ENCODE results near the gene CEP112. TPM values are rescaled to one million over a fixed set of nuclear protein-coding genes. Genes with fewer than 3 reads are reported as not detected.
A peak's percentile ranks its signal among the peaks of the same experiment; 100 is the strongest.

The CEP112 gene
- total and polyA plus RNA-seq, 7 experiments from 2014 or later = 0.08 to 2.5 (median 0.66) TPM; not detected in 1

DNA sequence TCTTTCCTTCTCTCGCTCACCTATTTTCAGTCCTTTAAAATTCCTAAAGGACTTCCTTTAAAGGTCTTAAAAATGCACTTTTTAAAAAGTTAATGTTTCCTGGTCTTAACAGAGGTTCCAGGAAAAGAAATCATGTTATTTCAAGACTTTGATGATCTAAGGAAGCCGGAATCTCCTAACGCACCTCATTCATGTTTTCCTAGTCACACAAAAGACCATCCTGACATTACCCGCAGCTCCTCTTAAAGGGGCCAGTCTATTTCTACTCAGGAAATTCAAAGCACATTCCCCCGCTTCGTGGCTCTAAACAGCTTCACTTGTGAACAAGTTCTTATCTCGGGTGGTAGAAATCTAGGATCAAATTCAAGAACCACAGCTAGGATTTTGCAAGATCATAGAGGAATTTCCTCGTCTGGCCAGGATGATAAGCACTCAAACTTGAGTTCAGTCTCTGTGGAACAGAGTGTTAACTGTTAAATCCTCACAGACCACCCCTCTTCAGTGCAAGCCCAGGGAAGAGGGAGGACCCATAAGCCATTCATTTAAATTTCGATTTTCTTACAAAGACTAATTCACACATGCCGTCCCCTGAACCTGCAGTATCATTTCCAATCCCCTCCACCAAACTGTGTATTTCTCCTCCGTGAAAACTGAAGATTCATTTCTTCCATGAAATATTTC is 493.4 kb downstream of the CEP112 start:
- no peaks in the 10 kb centered on the region for H3K27me3 ChIP-seq (ENCODE audit: control insufficient read depth in 2 of 2, insufficient read depth in 2 of 2, low read length in 2 of 2)
- no peak overlapping the region for H3K27ac ChIP-seq (ENCODE audit: low read depth, low read length)
- H3K4me3 ChIP-seq (ENCODE audit: low read length) = no peak overlapping the region
- Mint-ChIP-seq H3K4me1 (no peaks in the 10 kb centered on the region), H3K27me3 (peaks cover 0 to 7% (median 3%) of the 10 kb centered on the region in 5 donors), H3K4me3 (no peak overlapping the region), H3K27ac (no peak overlapping the region), H3K9me3 (peaks cover 0 to 6% (median 0%) of the 10 kb centered on the region in 11 donors), H3K36me3 (peaks cover 0 to 3% (median 0%) of the 10 kb centered on the region in 5 donors)
- ChIA-PET POLR2A (no interaction called here), CTCF (no interaction called here)
- no peaks in the 10 kb centered on the region for H3K4me1 ChIP-seq (ENCODE audit: control insufficient read depth in 2 of 2, insufficient read depth in 2 of 2, low read length in 2 of 2)
- intact Hi-C loops (cut with micrococcal nuclease) = no loop called here
- DNase-seq (no peak), ATAC-seq (no peak)
- no peaks in the 10 kb centered on the region for H3K9me3 ChIP-seq (ENCODE audit: control insufficient read depth in 2 of 3, low read length in 3 of 3)
- H3K36me3 ChIP-seq (ENCODE audit: control insufficient read depth in 2 of 3, insufficient read depth in 3 of 3, low read length in 3 of 3) = no peaks in the 10 kb centered on the region

DNA sequence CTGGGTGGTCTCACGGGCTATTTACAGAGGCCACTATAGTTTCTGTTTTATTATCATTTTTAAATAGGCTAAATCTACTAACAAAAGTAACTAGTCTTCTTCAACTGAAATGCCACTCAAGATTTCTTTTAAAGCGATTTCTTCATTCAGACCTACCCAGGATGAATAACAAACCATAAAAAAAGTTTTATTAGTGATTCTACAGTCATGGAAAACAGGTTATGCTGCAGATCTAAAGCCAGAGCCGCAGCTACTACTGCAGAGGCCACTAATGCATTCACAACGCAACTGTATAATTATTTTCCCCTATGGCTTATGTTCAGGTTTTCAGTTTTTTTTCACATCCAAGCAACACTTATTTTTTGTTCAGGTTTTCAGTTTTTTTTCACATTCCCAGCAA is 494.3 kb downstream of the CEP112 start:
- intact Hi-C loops (cut with micrococcal nuclease) = no loop called here
- POLR2A ChIA-PET = no interaction called here
- Histone ChIP-seq H3K36me3 (ENCODE audit: control insufficient read depth in 2 of 3, insufficient read depth in 3 of 3, low read length in 3 of 3) (no peaks in the 10 kb centered on the region), H3K27me3 (ENCODE audit: control insufficient read depth in 2 of 2, insufficient read depth in 2 of 2, low read length in 2 of 2) (no peaks in the 10 kb centered on the region), H3K9me3 (ENCODE audit: control insufficient read depth in 2 of 3, low read length in 3 of 3) (no peaks in the 10 kb centered on the region), H3K4me3 (ENCODE audit: low read length) (no peak overlapping the region), H3K27ac (ENCODE audit: low read depth, low read length) (no peak overlapping the region), H3K4me1 (ENCODE audit: control insufficient read depth in 2 of 2, insufficient read depth in 2 of 2, low read length in 2 of 2) (no peaks in the 10 kb centered on the region)
- Mint-ChIP-seq H3K36me3 (peaks cover 0 to 3% (median 0%) of the 10 kb centered on the region in 5 donors), H3K9me3 (peaks cover 0 to 6% (median 0%) of the 10 kb centered on the region in 11 donors), H3K4me1 (peaks cover 0 to 2% (median 0%) of the 10 kb centered on the region in 7 donors), H3K27ac (no peak overlapping the region), H3K4me3 (no peak overlapping the region), H3K27me3 (peaks cover 0 to 7% (median 3%) of the 10 kb centered on the region in 5 donors)
- CTCF ChIA-PET = interaction anchor here (0.7 kb wide), 1 partner anchor 31 kb away, joined by 4 read pairs; no protein-coding TSS in a partner anchor
- ATAC-seq = no peak
- DNase-seq = no peak

DNA sequence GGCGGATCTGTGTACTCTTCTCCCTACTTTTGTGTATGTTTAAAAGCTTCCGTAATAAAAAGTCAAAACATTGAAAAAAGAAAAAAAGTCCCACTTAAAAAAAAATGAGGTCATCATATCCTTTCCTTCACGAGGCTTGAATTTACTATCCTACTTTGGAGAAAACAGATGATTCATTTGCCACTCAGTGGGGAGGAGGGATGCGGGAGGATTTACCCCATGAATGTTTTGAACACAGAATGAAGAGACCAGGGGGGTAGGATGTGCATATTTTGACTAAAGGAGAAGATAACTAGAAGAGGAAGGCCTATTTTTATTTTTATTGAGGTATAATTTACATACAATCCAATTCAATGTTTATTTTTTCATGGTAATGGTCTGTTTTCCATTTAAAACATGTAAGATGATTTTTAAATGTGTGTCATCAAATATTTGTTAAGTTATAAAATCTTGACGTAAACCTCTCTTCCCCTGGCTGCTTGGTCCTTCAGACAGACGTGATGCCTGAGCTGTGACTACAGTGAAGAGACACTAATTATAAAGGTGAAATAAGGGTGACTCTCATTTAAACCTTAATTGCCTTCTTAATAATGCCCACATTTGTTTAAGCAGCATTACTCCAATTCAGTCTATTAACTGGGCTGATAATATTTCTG is 495.1 kb downstream of the CEP112 start:
- Mint-ChIP-seq H3K9me3 (peaks cover 0 to 4% (median 0%) of the 10 kb centered on the region in 11 donors), H3K27me3 (peaks cover 0 to 7% (median 3%) of the 10 kb centered on the region in 5 donors), H3K36me3 (no peaks in the 10 kb centered on the region), H3K4me1 (peaks cover 0 to 6% (median 0%) of the 10 kb centered on the region in 7 donors), H3K4me3 (no peak overlapping the region), H3K27ac (no peak overlapping the region)
- no peaks in the 10 kb centered on the region for H3K36me3 ChIP-seq (ENCODE audit: control insufficient read depth in 2 of 3, insufficient read depth in 3 of 3, low read length in 3 of 3)
- no peaks in the 10 kb centered on the region for H3K27me3 ChIP-seq (ENCODE audit: control insufficient read depth in 2 of 2, insufficient read depth in 2 of 2, low read length in 2 of 2)
- no peaks in the 10 kb centered on the region for H3K4me1 ChIP-seq (ENCODE audit: control insufficient read depth in 2 of 2, insufficient read depth in 2 of 2, low read length in 2 of 2)
- ChIA-PET CTCF (no interaction called here), POLR2A (no interaction called here)
- no peak overlapping the region for H3K27ac ChIP-seq (ENCODE audit: low read depth, low read length)
- intact Hi-C loops (cut with micrococcal nuclease) = no loop called here
- H3K9me3 ChIP-seq (ENCODE audit: control insufficient read depth in 2 of 3, low read length in 3 of 3) = no peaks in the 10 kb centered on the region
- no peak overlapping the region for H3K4me3 ChIP-seq (ENCODE audit: low read length)
- no peak for ATAC-seq
- no peak for DNase-seq

DNA sequence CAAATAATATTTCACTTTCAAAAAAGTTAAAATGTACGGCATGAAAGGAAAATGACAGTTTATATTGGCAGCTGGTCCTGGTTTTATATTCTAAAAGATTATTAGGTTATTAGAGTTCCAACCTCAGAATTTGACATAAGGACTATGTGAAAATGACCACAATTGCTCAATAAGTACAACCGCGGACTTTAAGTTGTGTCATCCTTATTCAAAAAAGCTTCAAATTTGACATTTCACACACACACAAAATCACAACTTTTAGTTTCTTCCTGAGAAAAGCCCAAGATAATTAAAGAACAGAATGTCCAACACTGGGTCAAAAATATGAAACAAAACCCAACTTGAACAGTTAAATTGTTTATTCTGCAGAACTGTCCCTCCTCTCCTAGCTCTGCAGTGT is 497.3 kb downstream of the CEP112 start:
- Mint-ChIP-seq H3K4me1 (peaks cover 6 to 22% (median 15%) of the 10 kb centered on the region in 7 donors), H3K9me3 (peaks cover 0 to 3% (median 0%) of the 10 kb centered on the region in 11 donors), H3K36me3 (no peaks in the 10 kb centered on the region), H3K4me3 (no peak overlapping the region), H3K27me3 (peaks cover 0 to 7% (median 0%) of the 10 kb centered on the region in 5 donors), H3K27ac (no peak overlapping the region)
- POLR2A ChIA-PET = no interaction called here
- peaks cover 0 to 6% of the 10 kb centered on the region in 2 donors for H3K4me1 ChIP-seq (ENCODE audit: control insufficient read depth in 2 of 2, insufficient read depth in 2 of 2, low read length in 2 of 2)
- DNase-seq (no peak), ATAC-seq (no peak)
- CTCF ChIA-PET = no interaction called here
- no peak overlapping the region for H3K27ac ChIP-seq (ENCODE audit: low read depth, low read length)
- H3K9me3 ChIP-seq (ENCODE audit: control insufficient read depth in 2 of 3, low read length in 3 of 3) = no peaks in the 10 kb centered on the region
- H3K36me3 ChIP-seq (ENCODE audit: control insufficient read depth in 2 of 3, insufficient read depth in 3 of 3, low read length in 3 of 3) = no peaks in the 10 kb centered on the region
- intact Hi-C loops (cut with micrococcal nuclease) = no loop called here
- H3K27me3 ChIP-seq (ENCODE audit: control insufficient read depth in 2 of 2, insufficient read depth in 2 of 2, low read length in 2 of 2) = no peaks in the 10 kb centered on the region
- no peak overlapping the region for H3K4me3 ChIP-seq (ENCODE audit: low read length)

DNA sequence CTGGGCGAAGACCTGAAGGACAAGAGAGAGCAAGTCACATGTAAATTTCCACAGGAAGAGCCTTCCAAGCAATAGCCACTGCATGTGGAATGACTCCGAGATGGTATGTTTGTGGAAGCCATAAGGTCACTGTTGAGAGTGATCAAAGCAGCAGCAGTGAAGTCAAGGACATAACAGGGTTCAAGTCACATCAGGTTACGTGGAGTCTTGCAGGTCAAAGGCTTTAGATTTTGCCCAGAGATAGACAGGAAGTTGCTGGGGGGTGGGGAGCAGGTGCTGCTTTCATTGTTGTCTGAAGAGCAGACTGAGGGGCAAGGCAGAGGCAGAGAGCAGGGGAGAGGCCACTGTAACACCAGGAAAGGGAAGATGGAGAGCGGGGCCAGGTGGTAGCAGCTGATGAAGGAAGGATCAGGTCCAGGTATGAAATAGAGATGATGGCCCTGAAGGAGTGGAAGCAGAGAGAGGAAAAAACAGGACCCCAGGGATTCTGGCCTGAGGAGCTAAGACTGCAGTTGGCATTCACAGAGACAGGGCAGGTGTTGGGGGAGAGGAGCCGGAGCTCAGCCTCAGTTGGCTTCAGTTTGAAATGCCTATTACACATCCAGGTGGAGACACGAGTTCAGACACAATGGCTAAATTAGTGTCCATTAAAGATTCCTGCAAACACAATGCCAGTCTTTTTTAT is 501.2 kb downstream of the CEP112 start:
- no peak for DNase-seq
- Mint-ChIP-seq H3K27me3 (no peaks in the 10 kb centered on the region), H3K4me1 (peaks cover 6 to 22% (median 15%) of the 10 kb centered on the region in 7 donors), H3K4me3 (peak overlapping the region in 2 of 10 donors; percentile 7 to 13), H3K36me3 (no peaks in the 10 kb centered on the region), H3K9me3 (peaks cover 0 to 3% (median 0%) of the 10 kb centered on the region in 11 donors), H3K27ac (peak overlapping the region in 4 of 9 donors; percentile 20 to 74 (median 62))
- ChIA-PET POLR2A (no interaction called here), CTCF (interaction anchor here (0.5 to 1.0 kb wide), 4 partner anchors 11 to 1595 kb away, joined by 3 to 4 read pairs (median 3); no protein-coding TSS in a partner anchor)
- intact Hi-C loops (cut with micrococcal nuclease) = no loop called here
- Histone ChIP-seq H3K9me3 (ENCODE audit: control insufficient read depth in 2 of 3, low read length in 3 of 3) (no peaks in the 10 kb centered on the region), H3K4me3 (ENCODE audit: low read length) (no peak overlapping the region), H3K36me3 (ENCODE audit: control insufficient read depth in 2 of 3, insufficient read depth in 3 of 3, low read length in 3 of 3) (no peaks in the 10 kb centered on the region), H3K27me3 (ENCODE audit: control insufficient read depth in 2 of 2, insufficient read depth in 2 of 2, low read length in 2 of 2) (no peaks in the 10 kb centered on the region), H3K27ac (ENCODE audit: low read depth, low read length) (no peak overlapping the region), H3K4me1 (ENCODE audit: control insufficient read depth in 2 of 2, insufficient read depth in 2 of 2, low read length in 2 of 2) (peaks cover 0 to 6% of the 10 kb centered on the region in 2 donors)
- ATAC-seq = no peak

DNA sequence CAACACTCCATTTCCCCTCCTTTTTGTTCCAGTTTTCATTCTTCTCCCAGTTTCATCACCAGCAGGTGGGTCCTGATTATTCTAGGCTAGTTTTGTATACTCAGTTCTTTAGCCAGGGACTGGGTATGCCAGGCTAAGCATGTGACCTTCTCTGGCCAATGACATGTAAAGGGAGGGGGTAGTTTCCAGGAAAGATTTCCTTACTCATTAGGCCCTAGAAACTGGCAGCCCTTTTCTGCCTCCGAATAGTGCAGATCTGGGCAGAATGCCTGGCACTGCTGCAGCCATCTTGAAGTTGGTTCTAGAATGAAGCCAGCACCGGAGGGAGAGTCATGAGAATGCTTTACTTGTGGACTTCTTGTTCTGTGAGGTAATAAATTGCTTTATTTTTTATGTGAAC is 503.6 kb downstream of the CEP112 start:
- Histone ChIP-seq H3K9me3 (ENCODE audit: control insufficient read depth in 2 of 3, low read length in 3 of 3) (no peaks in the 10 kb centered on the region), H3K4me3 (ENCODE audit: low read length) (no peak overlapping the region), H3K4me1 (ENCODE audit: control insufficient read depth in 2 of 2, insufficient read depth in 2 of 2, low read length in 2 of 2) (peaks cover 0 to 6% of the 10 kb centered on the region in 2 donors), H3K27ac (ENCODE audit: low read depth, low read length) (no peak overlapping the region), H3K27me3 (ENCODE audit: control insufficient read depth in 2 of 2, insufficient read depth in 2 of 2, low read length in 2 of 2) (no peaks in the 10 kb centered on the region), H3K36me3 (ENCODE audit: control insufficient read depth in 2 of 3, insufficient read depth in 3 of 3, low read length in 3 of 3) (no peaks in the 10 kb centered on the region)
- H3K36me3 Mint-ChIP-seq = no peaks in the 10 kb centered on the region
- POLR2A ChIA-PET = no interaction called here
- H3K4me3 Mint-ChIP-seq = no peak overlapping the region
- no peak overlapping the region for H3K27ac Mint-ChIP-seq
- peaks cover 0 to 3% (median 0%) of the 10 kb centered on the region in 11 donors for H3K9me3 Mint-ChIP-seq
- no peak for ATAC-seq
- intact Hi-C loops (cut with micrococcal nuclease) = no loop called here
- H3K4me1 Mint-ChIP-seq = peaks cover 6 to 22% (median 15%) of the 10 kb centered on the region in 7 donors
- CTCF ChIA-PET = no interaction called here
- H3K27me3 Mint-ChIP-seq = no peaks in the 10 kb centered on the region
- no peak for DNase-seq
